CD14-positive monocyte (primary cell): ENCODE measurements around the gene GNPTAB. TPM values are rescaled to one million over a fixed set of nuclear protein-coding genes. Genes with fewer than 3 reads are reported as not detected.

ENCODE experiments used
- DNase-seq, 3 donors: peaks; one replicate each; pipeline ENCODE4 v3.0.0-alpha.2; 2011 to 2022
- H2AFZ ChIP-seq: 2 replicates; pipeline ENCODE4 v1.6.0; 2012; ENCODE audit warnings: mild to moderate bottlenecking, low read depth, low read length, inconsistent platforms; ENCODE audit not compliant: insufficient read depth, poor library complexity, severe bottlenecking
- H3K27ac ChIP-seq, 2 donors: 1 replicate in 1 of 2; 2 replicates in 1 of 2; pipeline ENCODE4 v1.5.1; 2012 to 2013; ENCODE audit warnings: low read length in 2 of 2, control low read depth in 1 of 2, inconsistent platforms in 1 of 2, low read depth in 1 of 2, mild to moderate bottlenecking in 1 of 2
- H3K27me3 ChIP-seq, 2 donors: one replicate each; pipeline versions ENCODE4 v1.6.0 to v1.6.1; 2011 to 2013; ENCODE audit warnings: low read length in 2 of 2; ENCODE audit not compliant: control insufficient read depth in 2 of 2, insufficient read depth in 2 of 2
- H3K36me3 ChIP-seq, 2 donors: replicated peaks in 1 of 2; 1 replicate in 1 of 2; 2 replicates in 1 of 2; pipeline versions ENCODE4 v1.5.1 to v1.6.1; 2012 to 2013; ENCODE audit warnings: low read length in 2 of 2, control low read depth in 1 of 2, inconsistent platforms in 1 of 2, mild to moderate bottlenecking in 1 of 2; ENCODE audit not compliant: insufficient read depth in 2 of 2, control insufficient read depth in 1 of 2
- H3K4me1 ChIP-seq, 2 donors: 1 replicate in 1 of 2; 2 replicates in 1 of 2; pipeline versions ENCODE4 v1.5.1 to v1.6.1; 2012 to 2013; ENCODE audit warnings: low read length in 2 of 2, control low read depth in 1 of 2, inconsistent platforms in 1 of 2, mild to moderate bottlenecking in 1 of 2, moderate library complexity in 1 of 2; ENCODE audit not compliant: insufficient read depth in 2 of 2, control insufficient read depth in 1 of 2
- H3K4me2 ChIP-seq: replicated peaks from 2 replicates; pipeline ENCODE3; 2012; ENCODE audit warnings: low read length, moderate library complexity, mild to moderate bottlenecking; ENCODE audit not compliant: poor library complexity, severe bottlenecking; ENCODE audit errors: extremely low read depth
- H3K4me3 ChIP-seq, 3 experiments: fragments of 200-600 bp in 1 of 3; sonication (generic) in 1 of 3; replicated peaks in 1 of 3; 1 replicate in 2 of 3; 2 replicates in 1 of 3; pipeline ENCODE4 v1.5.1; 2011 to 2013; ENCODE audit warnings: low read length in 3 of 3, mild to moderate bottlenecking in 3 of 3, control low read depth in 2 of 3, low read depth in 2 of 3, inconsistent platforms in 1 of 3, moderate library complexity in 1 of 3
- H3K79me2 ChIP-seq: 2 replicates; pipeline ENCODE4 v1.6.0; 2012; ENCODE audit warnings: mild to moderate bottlenecking, control low read depth, inconsistent platforms, low read length, moderate library complexity; ENCODE audit not compliant: insufficient read depth
- H3K9ac ChIP-seq: 2 replicates; pipeline ENCODE4 v1.6.0; 2017; ENCODE audit warnings: low read length, mild to moderate bottlenecking; ENCODE audit not compliant: insufficient read depth, poor library complexity, severe bottlenecking
- H3K9me3 ChIP-seq, 2 donors: replicated peaks in 1 of 2; 1 replicate in 1 of 2; 2 replicates in 1 of 2; pipeline versions ENCODE4 v1.5.1 to v1.6.1; 2012 to 2013; ENCODE audit warnings: low read length in 2 of 2, control low read depth in 1 of 2; ENCODE audit not compliant: control insufficient read depth in 1 of 2, insufficient read depth in 1 of 2
- H4K20me1 ChIP-seq: 2 replicates; pipeline ENCODE4 v1.6.0; 2012; ENCODE audit warnings: mild to moderate bottlenecking, low read length, control low read depth, moderate library complexity; ENCODE audit not compliant: insufficient read depth
- H3K27ac Mint-ChIP-seq, 7 donors: one replicate each; pipeline ENCODE4 v1.8.0; 2020; ENCODE audit warnings: mild to moderate bottlenecking in 7 of 7, mixed read lengths in 7 of 7, moderate library complexity in 6 of 7, inconsistent platforms in 2 of 7
- H3K27me3 Mint-ChIP-seq, 3 donors: one replicate each; pipeline ENCODE4 v1.8.0; 2021 to 2022; ENCODE audit warnings: low read depth in 3 of 3, mild to moderate bottlenecking in 3 of 3, mixed read lengths in 3 of 3, moderate library complexity in 3 of 3, inconsistent platforms in 1 of 3
- H3K36me3 Mint-ChIP-seq, 2 donors: one replicate each; pipeline ENCODE4 v1.8.0; 2020; ENCODE audit warnings: mixed read lengths in 2 of 2, inconsistent platforms in 1 of 2, mild to moderate bottlenecking in 1 of 2
- H3K4me1 Mint-ChIP-seq: one replicate; pipeline ENCODE4 v1.8.0; 2020; ENCODE audit warnings: mild to moderate bottlenecking, mixed read lengths
- H3K4me3 Mint-ChIP-seq, 2 donors: one replicate each; pipeline ENCODE4 v1.8.0; 2020; ENCODE audit warnings: mild to moderate bottlenecking in 2 of 2, mixed read lengths in 2 of 2, moderate library complexity in 1 of 2
- H3K9me3 Mint-ChIP-seq, 7 donors: one replicate each; pipeline ENCODE4 v1.8.0; 2020 to 2022; ENCODE audit warnings: mixed read lengths in 7 of 7, mild to moderate bottlenecking in 6 of 7, moderate library complexity in 6 of 7, inconsistent platforms in 2 of 7
- WGBS: methylation state at CpG from one replicate; pipeline ENCODE4 v1.1.5; 2013; ENCODE audit warnings: missing lambda C conversion rate; ENCODE audit not compliant: insufficient coverage; 5-methylcytosine and 5-hydroxymethylcytosine counted together
- intact Hi-C, 2 donors: fragments of 100-400 bp; cut with micrococcal nuclease; formaldehyde crosslinking; loops; one replicate each; pipeline versions ENCODE4 v1.15.0 to v1.15.1; 2023
- polyA plus RNA-seq, 3 donors: library from polyadenylated mRNA; depleted of rRNA in 1 of 3; unstranded in 2 of 3; stranded (reverse) in 1 of 3; fragments of 300-500 nt in 2 of 3; fragments of >200 nt in 1 of 3; fragmentation: Illumina TruSeq in 2 of 3; gene quantifications; 1 replicate in 2 of 3; 2 replicates in 1 of 3; pipeline ENCODE4 v1.2.3, GENCODE V29; 2012 to 2021
- TF ChIP-seq, protein P1 (sequence below): fragments of 200-600 bp; IDR thresholded peaks from one replicate; pipeline ENCODE4 v1.8.0; 2022; ENCODE audit warnings: antibody characterized with exemption, mild to moderate bottlenecking

GNPTAB gene
- polyA plus RNA-seq, 3 donors = 14.4 to 29.1 (median 24.1) TPM

DNA sequence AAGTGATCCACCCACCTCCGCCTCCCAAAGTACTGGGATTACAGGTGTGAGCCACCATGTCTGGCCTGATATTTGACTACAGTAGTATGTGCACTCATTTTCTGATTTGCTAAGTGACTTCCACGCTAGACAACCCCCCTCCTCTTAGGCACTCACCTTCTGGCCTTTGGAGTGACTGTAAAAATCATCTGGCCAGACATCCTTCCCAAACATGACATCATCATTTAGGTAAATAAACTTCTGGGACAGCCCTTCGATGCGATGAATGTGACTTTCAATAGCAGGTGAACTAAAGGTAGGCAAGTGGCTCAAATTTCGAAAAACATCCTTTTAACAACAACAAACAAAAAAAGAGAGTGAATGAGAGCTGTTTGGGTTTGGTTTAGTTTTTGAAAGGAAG lies 60.9 kb downstream of the GNPTAB start:
- Histone ChIP-seq H3K4me3 (no peak overlapping the region), H3K9ac (no peak overlapping the region), H3K36me3 (peaks cover 44 to 60% of the 10 kb centered on the region in 2 donors), H4K20me1 (no peaks in the 10 kb centered on the region), H3K27me3 (no peaks in the 10 kb centered on the region), H3K4me2 (no peak overlapping the region), H3K27ac (no peak overlapping the region), H3K9me3 (no peaks in the 10 kb centered on the region), H3K4me1 (peaks cover 31 to 35% of the 10 kb centered on the region in 2 donors), H2AFZ (no peak overlapping the region), H3K79me2 (no peaks in the 10 kb centered on the region)
- 100% methylated on average over 1 of the region's 5 CpGs for WGBS
- intact Hi-C loops = loop anchor here in 1 of 2 donors (10.0 kb wide), 3 partner anchors 145 to 1775 kb away; partner anchors contain the start of gene ARL1
- Mint-ChIP-seq H3K4me1 (peaks cover 34% of the 10 kb centered on the region), H3K4me3 (no peak overlapping the region), H3K36me3 (peaks cover 53% of the 10 kb centered on the region in 2 donors), H3K27me3 (no peaks in the 10 kb centered on the region), H3K27ac (peak overlapping the region in 2 of 7 donors; percentile 5 to 42), H3K9me3 (no peaks in the 10 kb centered on the region)
- TF ChIP-seq, protein P1, sequence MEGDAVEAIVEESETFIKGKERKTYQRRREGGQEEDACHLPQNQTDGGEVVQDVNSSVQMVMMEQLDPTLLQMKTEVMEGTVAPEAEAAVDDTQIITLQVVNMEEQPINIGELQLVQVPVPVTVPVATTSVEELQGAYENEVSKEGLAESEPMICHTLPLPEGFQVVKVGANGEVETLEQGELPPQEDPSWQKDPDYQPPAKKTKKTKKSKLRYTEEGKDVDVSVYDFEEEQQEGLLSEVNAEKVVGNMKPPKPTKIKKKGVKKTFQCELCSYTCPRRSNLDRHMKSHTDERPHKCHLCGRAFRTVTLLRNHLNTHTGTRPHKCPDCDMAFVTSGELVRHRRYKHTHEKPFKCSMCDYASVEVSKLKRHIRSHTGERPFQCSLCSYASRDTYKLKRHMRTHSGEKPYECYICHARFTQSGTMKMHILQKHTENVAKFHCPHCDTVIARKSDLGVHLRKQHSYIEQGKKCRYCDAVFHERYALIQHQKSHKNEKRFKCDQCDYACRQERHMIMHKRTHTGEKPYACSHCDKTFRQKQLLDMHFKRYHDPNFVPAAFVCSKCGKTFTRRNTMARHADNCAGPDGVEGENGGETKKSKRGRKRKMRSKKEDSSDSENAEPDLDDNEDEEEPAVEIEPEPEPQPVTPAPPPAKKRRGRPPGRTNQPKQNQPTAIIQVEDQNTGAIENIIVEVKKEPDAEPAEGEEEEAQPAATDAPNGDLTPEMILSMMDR = no peak
- no peak for DNase-seq

DNA sequence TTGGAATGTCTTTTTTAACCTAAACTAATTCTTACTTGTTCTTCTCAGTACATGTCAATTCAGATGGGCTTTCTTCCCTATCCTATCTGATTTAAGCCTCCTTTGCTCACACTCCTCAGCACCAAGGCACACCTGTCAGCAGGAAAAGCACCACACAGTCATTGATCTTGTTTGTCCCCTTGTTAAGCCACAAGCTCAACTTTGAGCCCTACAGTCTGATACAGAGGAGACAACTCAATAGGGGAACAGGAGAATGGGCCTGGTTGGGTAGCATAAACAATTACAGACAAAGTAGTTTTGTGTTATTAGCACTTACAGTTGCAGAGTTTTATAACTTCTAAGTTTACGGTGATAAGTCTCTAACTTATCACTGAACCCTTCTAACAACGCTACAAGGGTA lies 62.0 kb downstream of the GNPTAB start:
- no peak overlapping the region for H3K4me2 ChIP-seq
- H3K27ac ChIP-seq = no peak overlapping the region
- TF ChIP-seq, protein P1 = no peak
- H3K36me3 ChIP-seq = peaks cover 45 to 66% of the 10 kb centered on the region in 2 donors
- intact Hi-C loops = no loop called here
- H3K4me3 ChIP-seq = no peak overlapping the region
- H3K27me3 Mint-ChIP-seq = no peaks in the 10 kb centered on the region
- peaks cover 35 to 37% of the 10 kb centered on the region in 2 donors for H3K4me1 ChIP-seq
- peaks cover 37% of the 10 kb centered on the region for H3K4me1 Mint-ChIP-seq
- no peaks in the 10 kb centered on the region for H4K20me1 ChIP-seq
- H3K9ac ChIP-seq = no peak overlapping the region
- H3K27ac Mint-ChIP-seq = peak overlapping the region in 4 of 7 donors; percentile 2 to 50 (median 12)
- H3K4me3 Mint-ChIP-seq = no peak overlapping the region
- no peak for DNase-seq
- no peaks in the 10 kb centered on the region for H3K27me3 ChIP-seq
- 100% methylated on average over 2 of the region's 2 CpGs for WGBS
- peaks cover 56% of the 10 kb centered on the region in 2 donors for H3K36me3 Mint-ChIP-seq
- H3K9me3 ChIP-seq = no peaks in the 10 kb centered on the region
- H2AFZ ChIP-seq = no peak overlapping the region
- H3K9me3 Mint-ChIP-seq = no peaks in the 10 kb centered on the region
- no peaks in the 10 kb centered on the region for H3K79me2 ChIP-seq
